Endometrium (tissue), 2 donors: ENCODE data around the gene TMEM233.

Experiments used
- FAIRE-seq: peaks from 2 replicates; lab custom pipeline; 2012; peaks lifted over from hg19 to GRCh38; lab: Jason Lieb, UNC
- donor health status: control.
- donor health status: control.

TMEM233 gene

GRCh38 chr12:119681728-119682638, 88.4 kb downstream of the TMEM233 start:
- FAIRE-seq = no peak

GRCh38 chr12:119682639-119683252, 89.2 kb downstream of the TMEM233 start:
- FAIRE-seq = no peak

- no peak for FAIRE-seq
These were observed 89.8 kb downstream of the TMEM233 start for GRCh38 chr12:119683413-119683812.

GRCh38 chr12:119683816-119684215, 90.2 kb downstream of the TMEM233 start:
- FAIRE-seq = no peak

- FAIRE-seq = peak; percentile 89
These were observed 91.3 kb downstream of the TMEM233 start for GRCh38 chr12:119684711-119685369.

- no peak for FAIRE-seq
These were observed 91.8 kb downstream of the TMEM233 start for GRCh38 chr12:119685375-119685774.

- FAIRE-seq = no peak
These were observed 92.8 kb downstream of the TMEM233 start for GRCh38 chr12:119686355-119686754.

- FAIRE-seq = no peak
These were observed 93.2 kb downstream of the TMEM233 start for GRCh38 chr12:119686776-119687175.

GRCh38 chr12:119687406-119687805, 93.8 kb downstream of the TMEM233 start:
- no peak for FAIRE-seq

GRCh38 chr12:119687879-119688278, 94.3 kb downstream of the TMEM233 start:
- FAIRE-seq = no peak

GRCh38 chr12:119689935-119690500, 96.4 kb downstream of the TMEM233 start:
- no peak for FAIRE-seq

GRCh38 chr12:119691202-119691810, 97.7 kb downstream of the TMEM233 start:
- no peak for FAIRE-seq

GRCh38 chr12:119692410-119692809, 98.8 kb downstream of the TMEM233 start:
- FAIRE-seq = no peak
